ENCODE measurements around the gene RRAGB. TPM values are rescaled to one million over a fixed set of nuclear protein-coding genes. Genes with fewer than 3 reads are reported as not detected.

RRAGB gene
- total RNA-seq, 1 donor from 2014 or later = 15.3 TPM

GRCh38 chrX:55714161-55714560, 3.4 kb upstream of the RRAGB start:
- DNase-seq (no peak), ATAC-seq (ENCODE audit: low read depth) (no peak)
- no peak for TF ChIP-seq CTCF (IDR thresholded peaks at IDR 0.05)
- peaks cover 2% of the 10 kb centered on the region for H3K9me3 Mint-ChIP-seq
- H3K4me1 Mint-ChIP-seq = peaks cover 11% of the 10 kb centered on the region
- H3K4me3 Mint-ChIP-seq = no peak overlapping the region
- no peak overlapping the region for H3K27ac Mint-ChIP-seq
- ChIA-PET POLR2A (no interaction called here), CTCF (interaction anchor here (1.7 kb wide), 1 partner anchor 194 kb away, joined by 3 read pairs; no protein-coding TSS in a partner anchor)
- intact Hi-C loops (cut with micrococcal nuclease) = loop anchor here (10.0 kb wide), 1 partner anchor 851 kb away; the partner anchor contains the start of gene UBQLN2
- H3K27me3 Mint-ChIP-seq = no peaks in the 10 kb centered on the region
- H3K36me3 Mint-ChIP-seq (ENCODE audit: low read depth) = peaks cover 6% of the 10 kb centered on the region

GRCh38 chrX:55715847-55716246, 1.7 kb upstream of the RRAGB start:
- DNase-seq (no peak), ATAC-seq (ENCODE audit: low read depth) (no peak)
- CTCF ChIA-PET = no interaction called here
- H3K9me3 Mint-ChIP-seq = peaks cover 2% of the 10 kb centered on the region
- H3K27ac Mint-ChIP-seq = no peak overlapping the region
- TF ChIP-seq CTCF (IDR thresholded peaks at IDR 0.05) = no peak
- H3K27me3 Mint-ChIP-seq = no peaks in the 10 kb centered on the region
- POLR2A ChIA-PET = no interaction called here
- H3K4me1 Mint-ChIP-seq = peaks cover 14% of the 10 kb centered on the region
- H3K4me3 Mint-ChIP-seq = no peak overlapping the region
- intact Hi-C loops (cut with micrococcal nuclease) = loop anchor here (2.0 to 10.0 kb wide), 9 partner anchors 69 to 1876 kb away; partner anchors contain the start of genes GNL3L, NBDY, TSR2 and UBQLN2
- H3K36me3 Mint-ChIP-seq (ENCODE audit: low read depth) = peaks cover 13% of the 10 kb centered on the region

GRCh38 chrX:55716937-55717336, 612 bp upstream of the RRAGB start:
- Mint-ChIP-seq H3K4me3 (peak overlapping the region; percentile 89), H3K9me3 (no peaks in the 10 kb centered on the region), H3K36me3 (ENCODE audit: low read depth) (peaks cover 23% of the 10 kb centered on the region), H3K27ac (peak overlapping the region; percentile 93), H3K27me3 (no peaks in the 10 kb centered on the region), H3K4me1 (peaks cover 20% of the 10 kb centered on the region)
- CTCF ChIA-PET = interaction anchor here (1.2 kb wide), 4 partner anchors 191 to 582 kb away, joined by 4 to 9 read pairs (median 4); no protein-coding TSS in a partner anchor
- DNase-seq (no peak), ATAC-seq (ENCODE audit: low read depth) (no peak)
- POLR2A ChIA-PET = interaction anchor here (0.9 to 1.6 kb wide), 11 partner anchors 192 to 1078 kb away, joined by 3 to 23 read pairs (median 6); partner anchors contain the start of genes MAGEH1, NBDY and USP51
- no peak for TF ChIP-seq CTCF (IDR thresholded peaks at IDR 0.05)
- intact Hi-C loops (cut with micrococcal nuclease) = loop anchor here (1.0 to 10.0 kb wide), 15 partner anchors 70 to 1875 kb away; partner anchors contain the start of genes GNL3L, KLF8, NBDY and TSR2

GRCh38 chrX:55731826-55732225, 14.3 kb downstream of the RRAGB start:
- peaks cover 68% of the 10 kb centered on the region for H3K36me3 Mint-ChIP-seq (ENCODE audit: low read depth)
- CTCF ChIA-PET = no interaction called here

GRCh38 chrX:55738969-55739368, 21.4 kb downstream of the RRAGB start:
- H3K4me1 Mint-ChIP-seq = no peaks in the 10 kb centered on the region
- ChIA-PET POLR2A (no interaction called here), CTCF (no interaction called here)
- no peak overlapping the region for H3K4me3 Mint-ChIP-seq
- no peak for TF ChIP-seq CTCF (IDR thresholded peaks at IDR 0.05)
- peaks cover 59% of the 10 kb centered on the region for H3K36me3 Mint-ChIP-seq (ENCODE audit: low read depth)
- no peak overlapping the region for H3K27ac Mint-ChIP-seq
- peaks cover 3% of the 10 kb centered on the region for H3K9me3 Mint-ChIP-seq
- no peaks in the 10 kb centered on the region for H3K27me3 Mint-ChIP-seq
- intact Hi-C loops (cut with micrococcal nuclease) = no loop called here
- DNase-seq (no peak), ATAC-seq (ENCODE audit: low read depth) (no peak)

More at GRCh38 chrX:55731826-55732225, 14.3 kb downstream of the RRAGB start:
- H3K4me3 Mint-ChIP-seq = no peak overlapping the region
- no peaks in the 10 kb centered on the region for H3K27me3 Mint-ChIP-seq
- intact Hi-C loops (cut with micrococcal nuclease) = no loop called here
- H3K27ac Mint-ChIP-seq = no peak overlapping the region
- no peak for TF ChIP-seq CTCF (IDR thresholded peaks at IDR 0.05)
- DNase-seq (no peak), ATAC-seq (ENCODE audit: low read depth) (no peak)
- POLR2A ChIA-PET = no interaction called here
- H3K4me1 Mint-ChIP-seq = no peaks in the 10 kb centered on the region
- peaks cover 3% of the 10 kb centered on the region for H3K9me3 Mint-ChIP-seq

Data from activated B cell treated with CpG ODN at 0.5 μM for 24 hours (primary cell).